Activated naive CD8-positive, alpha-beta T cell treated with anti-CD3 and anti-CD28 coated beads, Interleukin-2, amount 50 U/mL, for 16 hours (primary cell): ENCODE results near the gene FKBP1B.
"Not testable (repeated sequence)": the region's sequence is repeated elsewhere in the genome, so short reads cannot be mapped to it uniquely, and the experiment has no call there.

Source experiments
- DNase-seq: peaks from one replicate; pipeline ENCODE4 v3.0.0-alpha.2; 2020; ENCODE audit warnings: low read depth, low spot score

The FKBP1B gene

GRCh38 chr2:24022324-24022974, 27.1 kb upstream of the FKBP1B start:
- no peak for DNase-seq

- DNase-seq = no peak
These were observed 26.5 kb upstream of the FKBP1B start for GRCh38 chr2:24022975-24023575.

- DNase-seq = no peak
These were observed 25.5 kb upstream of the FKBP1B start for GRCh38 chr2:24024018-24024417.

- no peak for DNase-seq
These were observed 24.4 kb upstream of the FKBP1B start for GRCh38 chr2:24024996-24025663.

GRCh38 chr2:24026233-24026632, 23.3 kb upstream of the FKBP1B start:
- DNase-seq = no peak

- DNase-seq = no peak
These were observed 10.6 kb upstream of the FKBP1B start for GRCh38 chr2:24038786-24039499.

GRCh38 chr2:24040511-24040910, 9.0 kb upstream of the FKBP1B start:
- no peak for DNase-seq

GRCh38 chr2:24043133-24043532, 6.4 kb upstream of the FKBP1B start:
- DNase-seq = not testable (repeated sequence)

- no peak for DNase-seq
These were observed 3.7 kb upstream of the FKBP1B start for GRCh38 chr2:24045511-24046508.

GRCh38 chr2:24046599-24046929, 3.0 kb upstream of the FKBP1B start:
- no peak for DNase-seq

- peak; percentile 82 for DNase-seq
These were observed 2.4 kb upstream of the FKBP1B start, which contains the start of gene WDCP for GRCh38 chr2:24046930-24047702. WDCP (minus strand) TSS chr2:24047391; CDS start chr2:24039494, 7,897 bp downstream.

- no peak for DNase-seq
These were observed 1.9 kb upstream of the FKBP1B start for GRCh38 chr2:24047703-24048033.

GRCh38 chr2:24048769-24049484, 614 bp upstream of the FKBP1B start:
- DNase-seq = no peak

GRCh38 chr2:24050041-24050979, 769 bp downstream of the FKBP1B start:
- DNase-seq = no peak

- no peak for DNase-seq
These were observed 2.3 kb downstream of the FKBP1B start for GRCh38 chr2:24051833-24052232.

GRCh38 chr2:24052951-24053350, 3.4 kb downstream of the FKBP1B start:
- DNase-seq = no peak

GRCh38 chr2:24054366-24055010, 4.9 kb downstream of the FKBP1B start:
- no peak for DNase-seq

- DNase-seq = no peak
These were observed 6.2 kb downstream of the FKBP1B start for GRCh38 chr2:24055750-24056149.
